HG02973 (cell line): ENCODE measurements around the gene OXSR1.
A peak's percentile ranks its signal among the peaks of the same experiment; 100 is the strongest.
"Not testable (repeated sequence)": the region's sequence is repeated elsewhere in the genome, so short reads cannot be mapped to it uniquely, and the experiment has no call there.

Experiments used
- ATAC-seq: cut with Tn5 transposase; IDR thresholded peaks from one replicate; pipeline ENCODE4 v1.9.1; 2021; ENCODE audit warnings: moderate library complexity; ENCODE audit not compliant: unreplicated experiment

OXSR1 gene

GRCh38 chr3:38141173-38141951 lies 24.0 kb upstream of the OXSR1 start:
- no peak for ATAC-seq

- ATAC-seq = no peak
These were observed 23.4 kb upstream of the OXSR1 start for GRCh38 chr3:38141952-38142273.

- ATAC-seq = no peak
These were observed 22.4 kb upstream of the OXSR1 start for GRCh38 chr3:38142959-38143358.

- no peak for ATAC-seq
These were observed 21.8 kb upstream of the OXSR1 start for GRCh38 chr3:38143511-38143910.

- ATAC-seq = no peak
These were observed 18.8 kb upstream of the OXSR1 start for GRCh38 chr3:38146504-38146903.

GRCh38 chr3:38147421-38147820 lies 17.9 kb upstream of the OXSR1 start:
- ATAC-seq = no peak

GRCh38 chr3:38148311-38148882 lies 16.9 kb upstream of the OXSR1 start:
- ATAC-seq = no peak

- ATAC-seq = no peak
These were observed 15.6 kb upstream of the OXSR1 start for GRCh38 chr3:38149708-38150107.

- no peak for ATAC-seq
These were observed 14.4 kb upstream of the OXSR1 start for GRCh38 chr3:38150780-38151528.

- ATAC-seq = peak; percentile 53
These were observed 13.6 kb upstream of the OXSR1 start for GRCh38 chr3:38151667-38152265.

GRCh38 chr3:38152609-38153008 lies 12.7 kb upstream of the OXSR1 start:
- ATAC-seq = no peak

- no peak for ATAC-seq
These were observed 12.1 kb upstream of the OXSR1 start for GRCh38 chr3:38153221-38153620.

- no peak for ATAC-seq
These were observed 11.3 kb upstream of the OXSR1 start for GRCh38 chr3:38154033-38154494.

- no peak for ATAC-seq
These were observed 10.6 kb upstream of the OXSR1 start for GRCh38 chr3:38154625-38155255.

- ATAC-seq = no peak
These were observed 9.5 kb upstream of the OXSR1 start for GRCh38 chr3:38155825-38156224.

GRCh38 chr3:38157117-38157516 lies 8.2 kb upstream of the OXSR1 start:
- no peak for ATAC-seq

GRCh38 chr3:38157595-38157994 lies 7.7 kb upstream of the OXSR1 start:
- no peak for ATAC-seq

- ATAC-seq = no peak
These were observed 6.9 kb upstream of the OXSR1 start for GRCh38 chr3:38158472-38158871.

GRCh38 chr3:38160704-38161103 lies 4.6 kb upstream of the OXSR1 start:
- ATAC-seq = not testable (repeated sequence)

- no peak for ATAC-seq
These were observed 2.1 kb upstream of the OXSR1 start for GRCh38 chr3:38163117-38163840.
